T-helper 2 cell treated with Interferon-gamma antibody and Interleukin-4, amounts not matched to agents 100 ng/mL and 5 ng/mL, for 36 hours (primary cell): ENCODE results near the gene UBA52. TPM values are rescaled to one million over a fixed set of nuclear protein-coding genes. Genes with fewer than 3 reads are reported as not detected.

Source experiments
- intact Hi-C: fragments of 100-400 bp; cut with micrococcal nuclease; formaldehyde crosslinking; loops from one replicate; pipeline ENCODE4 v1.15.1; 2023
- total RNA-seq: library from RNA; stranded (reverse); gene quantifications from 2 replicates; pipeline ENCODE4 v1.2.3, GENCODE V29; 2022

UBA52 gene
- total RNA-seq, 1 donor from 2014 or later: 1,575 TPM

GRCh38 chr19:18626906-18627305 lies 55.2 kb downstream of the UBA52 start:
- intact Hi-C loops: no loop called here

Other genes starting within 250 kb of the UBA52 start
- gene LSM4, start 248.8 kb upstream of the UBA52 start, total RNA-seq: 170 and 178 TPM in 2 replicates
- gene PGPEP1, start 231.3 kb upstream of the UBA52 start, total RNA-seq: 26.4 and 30.2 TPM in 2 replicates
- gene GDF15, start 185.7 kb upstream of the UBA52 start, total RNA-seq: 0.32 TPM in 1 of 2 replicates, not detected in the other
- gene LRRC25, start 174.2 kb upstream of the UBA52 start, total RNA-seq: not detected in 2 replicates
- gene SSBP4, start 152.5 kb upstream of the UBA52 start, total RNA-seq: 178 and 195 TPM in 2 replicates
- gene ISYNA1, start 133.7 kb upstream of the UBA52 start, total RNA-seq: 22.6 and 26.0 TPM in 2 replicates
- gene ELL, start 49.8 kb upstream of the UBA52 start, total RNA-seq: 23.3 and 23.4 TPM in 2 replicates
- 191 and 201 TPM in 2 replicates for gene FKBP8, start 28.3 kb upstream of the UBA52 start, total RNA-seq
- 102 and 103 TPM in 2 replicates for gene KXD1, start 14.0 kb upstream of the UBA52 start, total RNA-seq
- 93.8 and 96.1 TPM in 2 replicates for gene REX1BD, start 16.9 kb downstream of the UBA52 start, total RNA-seq
- gene CRLF1, start 34.9 kb downstream of the UBA52 start, total RNA-seq: not detected in 2 replicates
- not detected in 2 replicates for gene TMEM59L, start 41.0 kb downstream of the UBA52 start, total RNA-seq
- gene KLHL26, start 65.2 kb downstream of the UBA52 start, total RNA-seq: 10.5 and 11.7 TPM in 2 replicates
- 8.2 and 9.4 TPM in 2 replicates for gene CRTC1, start 111.8 kb downstream of the UBA52 start, total RNA-seq
- not detected in 2 replicates for gene COMP, start 219.4 kb downstream of the UBA52 start, total RNA-seq